ENCODE measurements around the gene PIP4P1.

DNA sequence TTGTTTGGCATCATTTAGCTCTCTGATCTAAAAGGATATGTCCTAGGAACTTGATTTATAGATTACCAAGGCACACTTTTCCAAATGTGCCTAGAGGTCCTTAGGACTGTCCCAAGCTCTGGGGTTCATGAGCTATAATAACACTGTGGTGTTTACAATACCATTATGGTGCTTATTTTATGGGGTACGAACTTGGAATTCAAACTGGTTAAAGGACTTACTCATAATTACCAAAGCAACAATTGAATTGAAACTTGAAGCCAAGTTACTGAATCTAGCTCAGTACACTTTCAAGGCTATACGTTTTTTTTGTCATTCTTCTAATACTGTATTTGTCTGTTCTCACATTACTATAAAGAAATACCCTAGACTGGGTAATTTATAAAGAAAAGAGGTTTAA is 38.3 kb downstream of the PIP4P1 start:
- TF ChIP-seq, protein P1, sequence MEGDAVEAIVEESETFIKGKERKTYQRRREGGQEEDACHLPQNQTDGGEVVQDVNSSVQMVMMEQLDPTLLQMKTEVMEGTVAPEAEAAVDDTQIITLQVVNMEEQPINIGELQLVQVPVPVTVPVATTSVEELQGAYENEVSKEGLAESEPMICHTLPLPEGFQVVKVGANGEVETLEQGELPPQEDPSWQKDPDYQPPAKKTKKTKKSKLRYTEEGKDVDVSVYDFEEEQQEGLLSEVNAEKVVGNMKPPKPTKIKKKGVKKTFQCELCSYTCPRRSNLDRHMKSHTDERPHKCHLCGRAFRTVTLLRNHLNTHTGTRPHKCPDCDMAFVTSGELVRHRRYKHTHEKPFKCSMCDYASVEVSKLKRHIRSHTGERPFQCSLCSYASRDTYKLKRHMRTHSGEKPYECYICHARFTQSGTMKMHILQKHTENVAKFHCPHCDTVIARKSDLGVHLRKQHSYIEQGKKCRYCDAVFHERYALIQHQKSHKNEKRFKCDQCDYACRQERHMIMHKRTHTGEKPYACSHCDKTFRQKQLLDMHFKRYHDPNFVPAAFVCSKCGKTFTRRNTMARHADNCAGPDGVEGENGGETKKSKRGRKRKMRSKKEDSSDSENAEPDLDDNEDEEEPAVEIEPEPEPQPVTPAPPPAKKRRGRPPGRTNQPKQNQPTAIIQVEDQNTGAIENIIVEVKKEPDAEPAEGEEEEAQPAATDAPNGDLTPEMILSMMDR (IDR thresholded peaks at IDR 0.05), result no peak
- TF ChIP-seq POLR2A (IDR thresholded peaks at IDR 0.05), result no peak
